HL-60 (cell line): ENCODE results near the gene CCNI2.

Source experiments
- POLR2AphosphoS5 ChIP-seq: IDR thresholded peaks from 2 replicates; pipeline ENCODE4 v1.6.1; 2012; ENCODE audit warnings: low read depth
- TF ChIP-seq, protein P1 (sequence below): IDR thresholded peaks from one replicate; pipeline ENCODE4 v1.5.1; 2011; ENCODE audit warnings: low read length, control low read depth, inconsistent platforms; ENCODE audit not compliant: insufficient read depth

DNA sequence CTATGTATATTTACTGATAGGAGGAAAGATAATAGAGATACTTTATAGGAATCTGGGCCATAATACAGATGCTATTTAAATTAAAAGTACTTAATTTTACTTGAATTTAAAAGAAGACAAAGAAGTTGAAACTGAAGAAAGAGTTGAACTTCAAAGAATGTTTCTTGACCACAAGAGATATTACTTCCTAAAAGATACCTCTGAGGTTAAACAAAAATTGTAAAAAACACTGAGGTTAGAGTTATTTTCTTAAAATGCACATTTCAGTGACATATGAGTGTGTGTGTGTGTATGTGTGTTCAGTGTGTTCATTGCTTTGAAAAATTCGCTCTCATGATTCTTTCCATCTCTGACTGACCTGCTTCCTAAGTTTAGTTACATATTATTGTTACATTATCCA, 33.4 kb downstream of the CCNI2 start:
- TF ChIP-seq POLR2AphosphoS5: no peak
- TF ChIP-seq, protein P1, sequence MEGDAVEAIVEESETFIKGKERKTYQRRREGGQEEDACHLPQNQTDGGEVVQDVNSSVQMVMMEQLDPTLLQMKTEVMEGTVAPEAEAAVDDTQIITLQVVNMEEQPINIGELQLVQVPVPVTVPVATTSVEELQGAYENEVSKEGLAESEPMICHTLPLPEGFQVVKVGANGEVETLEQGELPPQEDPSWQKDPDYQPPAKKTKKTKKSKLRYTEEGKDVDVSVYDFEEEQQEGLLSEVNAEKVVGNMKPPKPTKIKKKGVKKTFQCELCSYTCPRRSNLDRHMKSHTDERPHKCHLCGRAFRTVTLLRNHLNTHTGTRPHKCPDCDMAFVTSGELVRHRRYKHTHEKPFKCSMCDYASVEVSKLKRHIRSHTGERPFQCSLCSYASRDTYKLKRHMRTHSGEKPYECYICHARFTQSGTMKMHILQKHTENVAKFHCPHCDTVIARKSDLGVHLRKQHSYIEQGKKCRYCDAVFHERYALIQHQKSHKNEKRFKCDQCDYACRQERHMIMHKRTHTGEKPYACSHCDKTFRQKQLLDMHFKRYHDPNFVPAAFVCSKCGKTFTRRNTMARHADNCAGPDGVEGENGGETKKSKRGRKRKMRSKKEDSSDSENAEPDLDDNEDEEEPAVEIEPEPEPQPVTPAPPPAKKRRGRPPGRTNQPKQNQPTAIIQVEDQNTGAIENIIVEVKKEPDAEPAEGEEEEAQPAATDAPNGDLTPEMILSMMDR: no peak
